ENCODE results near the gene TMIGD1. TPM values are rescaled to one million over a fixed set of nuclear protein-coding genes. Genes with fewer than 3 reads are reported as not detected.

TMIGD1 gene
- total RNA-seq, 2 experiments from 2014 or later = not detected

- CTCF ChIA-PET = interaction anchor here (1.8 to 2.0 kb wide), 2 partner anchors 30 to 33 kb away, joined by 5 to 7 read pairs; no protein-coding TSS in a partner anchor
- POLR2A ChIA-PET = no interaction called here
Observed at GRCh38 chr17:30369995-30370394, 36.1 kb upstream of the TMIGD1 start.

GRCh38 chr17:30368912-30369720 lies 35.3 kb upstream of the TMIGD1 start:
- TF ChIP-seq CTCF (IDR thresholded peaks at IDR 0.05) = no peak

More at GRCh38 chr17:30369995-30370394, 36.1 kb upstream of the TMIGD1 start:
- H3K27ac Mint-ChIP-seq = no peak overlapping the region
- H3K36me3 Mint-ChIP-seq (ENCODE audit: low read depth) = no peaks in the 10 kb centered on the region
- no peak overlapping the region for H3K4me3 Mint-ChIP-seq
- no peaks in the 10 kb centered on the region for H3K9me3 Mint-ChIP-seq
- H3K27me3 Mint-ChIP-seq = no peaks in the 10 kb centered on the region
- peaks cover 56% of the 10 kb centered on the region for H3K4me1 Mint-ChIP-seq (ENCODE audit: low read depth)
- TF ChIP-seq CTCF (IDR thresholded peaks at IDR 0.05) = no peak
- intact Hi-C loops (cut with micrococcal nuclease) = loop anchor here (1.0 kb wide), 1 partner anchor 9 kb away; no protein-coding TSS in a partner anchor
- ATAC-seq (no peak), DNase-seq (no peak)

GRCh38 chr17:30366536-30366935 lies 32.7 kb upstream of the TMIGD1 start:
- H3K27ac Mint-ChIP-seq = no peak overlapping the region
- ChIA-PET CTCF (interaction anchor here (1.0 to 3.8 kb wide), 6 partner anchors 11 to 273 kb away, joined by 3 to 15 read pairs (median 4); no protein-coding TSS in a partner anchor), POLR2A (interaction anchor here (1.6 to 2.5 kb wide), 3 partner anchors 10 to 75 kb away, joined by 4 to 20 read pairs (median 5); partner anchors contain the start of gene CPD)
- DNase-seq = no peak
- peaks cover 9% of the 10 kb centered on the region for H3K9me3 Mint-ChIP-seq
- ATAC-seq = no peak
- H3K4me3 Mint-ChIP-seq = no peak overlapping the region
- H3K27me3 Mint-ChIP-seq = no peaks in the 10 kb centered on the region
- H3K4me1 Mint-ChIP-seq (ENCODE audit: low read depth) = peaks cover 58% of the 10 kb centered on the region
- no peak for TF ChIP-seq CTCF (IDR thresholded peaks at IDR 0.05)
- intact Hi-C loops (cut with micrococcal nuclease) = no loop called here
- H3K36me3 Mint-ChIP-seq (ENCODE audit: low read depth) = no peaks in the 10 kb centered on the region

More at GRCh38 chr17:30368912-30369720, 35.3 kb upstream of the TMIGD1 start:
- intact Hi-C loops (cut with micrococcal nuclease) = no loop called here
- peaks cover 2% of the 10 kb centered on the region for H3K9me3 Mint-ChIP-seq
- no peaks in the 10 kb centered on the region for H3K36me3 Mint-ChIP-seq (ENCODE audit: low read depth)
- DNase-seq (peak; percentile 50), ATAC-seq (no peak)
- CTCF ChIA-PET = interaction anchor here (1.0 kb wide), 1 partner anchor 33 kb away, joined by 4 read pairs; no protein-coding TSS in a partner anchor
- peaks cover 60% of the 10 kb centered on the region for H3K4me1 Mint-ChIP-seq (ENCODE audit: low read depth)
- no peak overlapping the region for H3K4me3 Mint-ChIP-seq
- POLR2A ChIA-PET = interaction anchor here (0.9 kb wide), 1 partner anchor 24 kb away, joined by 3 read pairs; no protein-coding TSS in a partner anchor
- no peaks in the 10 kb centered on the region for H3K27me3 Mint-ChIP-seq
- peak overlapping the region; percentile 33 for H3K27ac Mint-ChIP-seq

- Mint-ChIP-seq H3K36me3 (ENCODE audit: low read depth) (peaks cover 3% of the 10 kb centered on the region), H3K4me1 (ENCODE audit: low read depth) (peaks cover 36% of the 10 kb centered on the region), H3K4me3 (peak overlapping the region; percentile 22), H3K27me3 (no peaks in the 10 kb centered on the region), H3K9me3 (peaks cover 15% of the 10 kb centered on the region), H3K27ac (peak overlapping the region; percentile 82)
- ChIA-PET POLR2A (interaction anchor here (1.1 to 1.9 kb wide), 8 partner anchors 9 to 71 kb away, joined by 3 to 28 read pairs (median 4); partner anchors contain the start of gene CPD), CTCF (interaction anchor here (0.8 to 1.7 kb wide), 9 partner anchors 14 to 259 kb away, joined by 3 to 7 read pairs (median 4); partner anchors contain the start of genes GOSR1 and TMIGD1)
- ATAC-seq = peak; percentile 94
- peak; percentile 95 for DNase-seq
- intact Hi-C loops (cut with micrococcal nuclease) = no loop called here
- TF ChIP-seq CTCF (IDR thresholded peaks at IDR 0.05) = no peak
Observed at GRCh38 chr17:30363715-30364202, 29.9 kb upstream of the TMIGD1 start.

All from activated CD8-positive, alpha-beta T cell treated with anti-CD3 and anti-CD28 coated beads for 36 hours (primary cell).